Neutrophil (primary cell): ENCODE data around the gene NFKBIL1.
"Not testable (repeated sequence)": the region's sequence is repeated elsewhere in the genome, so short reads cannot be mapped to it uniquely, and the experiment has no call there.

Experiments
- H3K27ac ChIP-seq: fragments of 200-600 bp; sonication (generic); 2 replicates; pipeline ENCODE4 v1.5.1; 2016; ENCODE audit warnings: mild to moderate bottlenecking, moderate library complexity
- H3K27me3 ChIP-seq: fragments of 200-600 bp; sonication (generic); 2 replicates; pipeline ENCODE4 v1.6.0; 2016; ENCODE audit warnings: mild to moderate bottlenecking
- H3K36me3 ChIP-seq: fragments of 200-600 bp; sonication (generic); 2 replicates; pipeline ENCODE4 v1.5.1; 2017
- H3K4me1 ChIP-seq, 2 experiments: fragments of 200-600 bp in 1 of 2; sonication (generic) in 1 of 2; 1 replicate in 1 of 2; 2 replicates in 1 of 2; pipeline versions ENCODE4 v1.5.1 to v1.6.1; 2013 to 2016; ENCODE audit warnings: low read depth in 1 of 2, low read length in 1 of 2, mild to moderate bottlenecking in 1 of 2, moderate library complexity in 1 of 2; ENCODE audit not compliant: control insufficient read depth in 1 of 2, insufficient read depth in 1 of 2
- H3K4me3 ChIP-seq, 2 experiments: fragments of 200-600 bp in 1 of 2; sonication (generic) in 1 of 2; 1 replicate in 1 of 2; 2 replicates in 1 of 2; pipeline ENCODE4 v1.5.1; 2013 to 2016; ENCODE audit warnings: low read depth in 1 of 2, low read length in 1 of 2, mild to moderate bottlenecking in 1 of 2, moderate library complexity in 1 of 2
- H3K9me3 ChIP-seq: fragments of 200-600 bp; sonication (generic); 2 replicates; pipeline ENCODE4 v1.5.1; 2016
- CTCF ChIP-seq: fragments of 200-600 bp; sonication (generic); IDR thresholded peaks from 2 replicates; pipeline ENCODE4 v1.5.1; 2016; ENCODE audit warnings: antibody characterized with exemption

The NFKBIL1 gene

GRCh38 chr6:31546958-31547726 is at the start of gene NFKBIL1:
Gene NFKBIL1, plus strand, starts transcription at chr6:31547608. Its CDS starts 87 bp downstream, at chr6:31547695.
- Histone ChIP-seq H3K27me3 (no peaks in the 10 kb centered on the region), H3K36me3 (no peaks in the 10 kb centered on the region), H3K4me1 (peaks cover 56 to 58% of the 10 kb centered on the region in 2 experiments), H3K9me3 (no peaks in the 10 kb centered on the region), H3K4me3 (peak within 1 kb of the TSS; percentile 64 to 72), H3K27ac (peak within 1 kb of the TSS; percentile 89)
- peak; percentile 41 for TF ChIP-seq CTCF

GRCh38 chr6:31498748-31499147 is 48.7 kb upstream of the NFKBIL1 start:
- H3K36me3 ChIP-seq: no peaks in the 10 kb centered on the region
- peaks cover 33 to 38% of the 10 kb centered on the region in 2 experiments for H3K4me1 ChIP-seq
- TF ChIP-seq CTCF: no peak
- no peak overlapping the region for H3K27ac ChIP-seq
- peak overlapping the region in 1 of 2 experiments; percentile 81 for H3K4me3 ChIP-seq
- H3K27me3 ChIP-seq: peaks cover 6% of the 10 kb centered on the region
- no peaks in the 10 kb centered on the region for H3K9me3 ChIP-seq

GRCh38 chr6:31499648-31500047 is 47.8 kb upstream of the NFKBIL1 start:
- H3K4me3 ChIP-seq, H3K36me3 ChIP-seq, H3K9me3 ChIP-seq, H3K27me3 ChIP-seq, H3K27ac ChIP-seq: not testable (repeated sequence)
- H3K4me1 ChIP-seq: peaks cover 33 to 35% of the 10 kb centered on the region in 2 experiments

- Histone ChIP-seq H3K4me1 (peaks cover 7% of the 10 kb centered on the region in 2 experiments), H3K27ac (no peak overlapping the region), H3K36me3 (peaks cover 22% of the 10 kb centered on the region), H3K27me3 (peaks cover 6% of the 10 kb centered on the region), H3K4me3 (no peak overlapping the region), H3K9me3 (no peaks in the 10 kb centered on the region)
- TF ChIP-seq CTCF: no peak
Measured at GRCh38 chr6:31502586-31502985, 44.8 kb upstream of the NFKBIL1 start.

GRCh38 chr6:31509036-31509435 is 38.4 kb upstream of the NFKBIL1 start:
- H3K4me1 ChIP-seq, H3K4me3 ChIP-seq, H3K9me3 ChIP-seq, H3K27me3 ChIP-seq, H3K27ac ChIP-seq: not testable (repeated sequence)
- peaks cover 62% of the 10 kb centered on the region for H3K36me3 ChIP-seq

- Histone ChIP-seq H3K4me3 (no peak overlapping the region), H3K27me3 (no peaks in the 10 kb centered on the region), H3K9me3 (no peaks in the 10 kb centered on the region), H3K36me3 (peaks cover 62% of the 10 kb centered on the region), H3K4me1 (no peaks in the 10 kb centered on the region), H3K27ac (no peak overlapping the region)
- no peak for TF ChIP-seq CTCF
Measured at GRCh38 chr6:31510007-31510406, 37.4 kb upstream of the NFKBIL1 start.
